Calu3 (cell line): Measurements from ENCODE around the gene ADGRG6. TPM values are rescaled to one million over a fixed set of nuclear protein-coding genes. Genes with fewer than 3 reads are reported as not detected.

Source experiments
- BruUV-seq: library from RNA; stranded (reverse); fragments of 400-500 nt; replicated peaks from 2 replicates; lab custom pipeline; 2021; lab: Mats Ljungman, UMichigan
- CTCF ChIA-PET: fragments of 300-600 bp; sonication (Branson Sonifier 250); formaldehyde crosslinking; loops from one replicate; lab custom pipeline; 2022; ENCODE audit warnings: antibody characterized with exemption; lab: Charles Lee
- DNase-seq: peaks from one replicate; pipeline ENCODE4 v3.0.0; 2022
- H3K27ac Mint-ChIP-seq: one replicate; pipeline ENCODE4 v1.8.0; 2022; ENCODE audit warnings: mixed read lengths; ENCODE audit not compliant: unreplicated experiment
- H3K27me3 Mint-ChIP-seq: one replicate; pipeline ENCODE4 v1.8.0; 2022; ENCODE audit warnings: mixed read lengths; ENCODE audit not compliant: unreplicated experiment
- H3K36me3 Mint-ChIP-seq: one replicate; pipeline ENCODE4 v1.8.0; 2022; ENCODE audit warnings: mild to moderate bottlenecking, moderate library complexity, mixed read lengths; ENCODE audit not compliant: insufficient read depth, unreplicated experiment
- H3K4me1 Mint-ChIP-seq: one replicate; pipeline ENCODE4 v1.8.0; 2022; ENCODE audit warnings: mild to moderate bottlenecking, low read depth, mixed read lengths; ENCODE audit not compliant: unreplicated experiment
- H3K4me3 Mint-ChIP-seq: one replicate; pipeline ENCODE4 v1.8.0; 2022; ENCODE audit warnings: mild to moderate bottlenecking, low read depth, moderate library complexity, mixed read lengths; ENCODE audit not compliant: unreplicated experiment
- H3K9me3 Mint-ChIP-seq: one replicate; pipeline ENCODE4 v1.8.0; 2022; ENCODE audit warnings: low read depth, mixed read lengths; ENCODE audit not compliant: unreplicated experiment
- intact Hi-C: fragments of 100-400 bp; cut with micrococcal nuclease; formaldehyde crosslinking; loops from one replicate; pipeline ENCODE4 v1.10.0; 2022; ENCODE audit not compliant: unreplicated experiment
- total RNA-seq: library from RNA; stranded (reverse); gene quantifications from 2 replicates; pipeline ENCODE4 v1.2.3, GENCODE V29; 2022
- TF ChIP-seq, protein P1 (sequence below): fragments of 200-600 bp; IDR thresholded peaks from one replicate; pipeline ENCODE4 v1.8.0; 2022; ENCODE audit warnings: antibody characterized with exemption; ENCODE audit not compliant: unreplicated experiment

ADGRG6 gene
- total RNA-seq, 1 experiment from 2014 or later: 109 TPM

DNA sequence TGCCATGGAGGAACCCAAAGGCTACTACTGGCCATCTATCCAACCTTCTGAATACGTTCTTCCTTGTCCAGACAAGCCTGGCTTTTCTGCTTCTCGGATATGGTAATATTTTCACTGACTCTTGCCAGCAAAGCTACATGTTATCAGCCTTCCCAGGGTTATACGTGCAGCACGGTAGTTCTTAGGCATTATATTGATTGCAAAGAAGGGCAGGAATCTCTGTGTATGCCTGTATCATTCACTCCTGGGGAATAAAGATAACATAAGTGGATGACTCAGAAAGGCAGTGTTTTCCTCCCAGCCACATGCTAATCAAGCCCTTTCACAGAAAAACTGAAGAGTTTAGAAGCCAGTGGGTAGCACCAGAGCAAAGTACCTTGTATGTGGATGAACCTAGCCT lies 98.7 kb downstream of the ADGRG6 start:
- Mint-ChIP-seq H3K4me1 (peaks cover 17% of the 10 kb centered on the region), H3K27ac (peak overlapping the region; percentile 67), H3K9me3 (no peaks in the 10 kb centered on the region), H3K36me3 (peaks cover 16% of the 10 kb centered on the region), H3K27me3 (no peaks in the 10 kb centered on the region), H3K4me3 (no peak overlapping the region)
- CTCF ChIA-PET: no interaction called here
- no peak for DNase-seq
- intact Hi-C loops: no loop called here
- no TSS peak for BruUV-seq
- TF ChIP-seq, protein P1, sequence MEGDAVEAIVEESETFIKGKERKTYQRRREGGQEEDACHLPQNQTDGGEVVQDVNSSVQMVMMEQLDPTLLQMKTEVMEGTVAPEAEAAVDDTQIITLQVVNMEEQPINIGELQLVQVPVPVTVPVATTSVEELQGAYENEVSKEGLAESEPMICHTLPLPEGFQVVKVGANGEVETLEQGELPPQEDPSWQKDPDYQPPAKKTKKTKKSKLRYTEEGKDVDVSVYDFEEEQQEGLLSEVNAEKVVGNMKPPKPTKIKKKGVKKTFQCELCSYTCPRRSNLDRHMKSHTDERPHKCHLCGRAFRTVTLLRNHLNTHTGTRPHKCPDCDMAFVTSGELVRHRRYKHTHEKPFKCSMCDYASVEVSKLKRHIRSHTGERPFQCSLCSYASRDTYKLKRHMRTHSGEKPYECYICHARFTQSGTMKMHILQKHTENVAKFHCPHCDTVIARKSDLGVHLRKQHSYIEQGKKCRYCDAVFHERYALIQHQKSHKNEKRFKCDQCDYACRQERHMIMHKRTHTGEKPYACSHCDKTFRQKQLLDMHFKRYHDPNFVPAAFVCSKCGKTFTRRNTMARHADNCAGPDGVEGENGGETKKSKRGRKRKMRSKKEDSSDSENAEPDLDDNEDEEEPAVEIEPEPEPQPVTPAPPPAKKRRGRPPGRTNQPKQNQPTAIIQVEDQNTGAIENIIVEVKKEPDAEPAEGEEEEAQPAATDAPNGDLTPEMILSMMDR: no peak

DNA sequence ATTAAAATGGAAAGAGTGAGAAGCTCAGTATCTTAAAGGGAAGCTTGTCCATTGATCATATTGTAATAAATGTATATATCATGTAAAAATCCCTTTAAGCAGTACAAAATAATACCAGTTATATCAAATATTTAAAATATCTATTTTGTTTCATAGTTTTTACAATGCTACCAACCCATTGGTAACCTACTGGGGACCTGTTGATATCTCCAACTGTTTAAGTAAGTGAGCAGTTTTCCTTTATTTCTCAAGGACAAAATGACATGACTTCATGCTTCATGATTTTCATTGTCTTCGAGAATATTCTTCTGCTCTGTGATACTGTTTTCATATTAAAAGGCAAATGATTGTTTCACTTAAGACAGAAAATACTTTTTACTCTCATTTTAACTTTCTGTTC lies 100.0 kb downstream of the ADGRG6 start:
- TF ChIP-seq, protein P1: no peak
- H3K4me3 Mint-ChIP-seq: no peak overlapping the region
- BruUV-seq: no TSS peak
- no peaks in the 10 kb centered on the region for H3K9me3 Mint-ChIP-seq
- no peaks in the 10 kb centered on the region for H3K27me3 Mint-ChIP-seq
- peaks cover 18% of the 10 kb centered on the region for H3K4me1 Mint-ChIP-seq
- peaks cover 16% of the 10 kb centered on the region for H3K36me3 Mint-ChIP-seq
- no peak overlapping the region for H3K27ac Mint-ChIP-seq
- DNase-seq: no peak
- intact Hi-C loops: no loop called here
- CTCF ChIA-PET: no interaction called here

DNA sequence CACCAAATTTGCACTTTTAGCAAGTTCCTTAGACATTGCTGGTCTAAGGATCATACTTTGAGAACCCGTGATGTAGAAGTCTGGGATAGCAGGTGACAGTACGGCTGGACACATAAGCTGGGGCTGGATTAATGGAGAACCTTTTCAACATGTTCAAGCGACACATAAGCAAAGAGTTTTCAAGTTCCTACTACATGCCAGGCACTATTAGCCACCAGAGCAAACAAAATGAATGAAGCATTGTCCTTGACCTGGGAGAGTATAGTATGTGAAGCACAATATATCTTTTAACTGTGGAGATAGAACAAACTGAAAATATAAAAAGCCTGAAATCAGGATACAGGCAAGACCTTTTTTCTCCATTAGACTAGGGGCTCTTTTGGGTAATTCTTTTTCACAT lies 102.9 kb downstream of the ADGRG6 start:
- intact Hi-C loops: no loop called here
- DNase-seq: no peak
- TF ChIP-seq, protein P1: no peak
- Mint-ChIP-seq H3K27ac (no peak overlapping the region), H3K27me3 (no peaks in the 10 kb centered on the region), H3K4me3 (no peak overlapping the region), H3K4me1 (peaks cover 18% of the 10 kb centered on the region), H3K36me3 (peaks cover 11% of the 10 kb centered on the region), H3K9me3 (no peaks in the 10 kb centered on the region)
- no TSS peak for BruUV-seq
- CTCF ChIA-PET: no interaction called here

GRCh38 chr6:142406131-142406530 lies 104.3 kb downstream of the ADGRG6 start:
- CTCF ChIA-PET: no interaction called here
- Mint-ChIP-seq H3K27me3 (no peaks in the 10 kb centered on the region), H3K9me3 (no peaks in the 10 kb centered on the region), H3K36me3 (peaks cover 10% of the 10 kb centered on the region), H3K27ac (no peak overlapping the region), H3K4me3 (no peak overlapping the region), H3K4me1 (peaks cover 8% of the 10 kb centered on the region)
- TF ChIP-seq, protein P1: no peak
- no peak for DNase-seq
- BruUV-seq: no TSS peak
- intact Hi-C loops: no loop called here
